HG03442 (cell line): ENCODE measurements around the gene MRPS35.

Experiments used
- ATAC-seq: cut with Tn5 transposase; IDR thresholded peaks from one replicate; pipeline ENCODE4 v1.9.1; 2021; ENCODE audit warnings: mild to moderate bottlenecking, moderate library complexity; ENCODE audit not compliant: unreplicated experiment

MRPS35 gene

DNA sequence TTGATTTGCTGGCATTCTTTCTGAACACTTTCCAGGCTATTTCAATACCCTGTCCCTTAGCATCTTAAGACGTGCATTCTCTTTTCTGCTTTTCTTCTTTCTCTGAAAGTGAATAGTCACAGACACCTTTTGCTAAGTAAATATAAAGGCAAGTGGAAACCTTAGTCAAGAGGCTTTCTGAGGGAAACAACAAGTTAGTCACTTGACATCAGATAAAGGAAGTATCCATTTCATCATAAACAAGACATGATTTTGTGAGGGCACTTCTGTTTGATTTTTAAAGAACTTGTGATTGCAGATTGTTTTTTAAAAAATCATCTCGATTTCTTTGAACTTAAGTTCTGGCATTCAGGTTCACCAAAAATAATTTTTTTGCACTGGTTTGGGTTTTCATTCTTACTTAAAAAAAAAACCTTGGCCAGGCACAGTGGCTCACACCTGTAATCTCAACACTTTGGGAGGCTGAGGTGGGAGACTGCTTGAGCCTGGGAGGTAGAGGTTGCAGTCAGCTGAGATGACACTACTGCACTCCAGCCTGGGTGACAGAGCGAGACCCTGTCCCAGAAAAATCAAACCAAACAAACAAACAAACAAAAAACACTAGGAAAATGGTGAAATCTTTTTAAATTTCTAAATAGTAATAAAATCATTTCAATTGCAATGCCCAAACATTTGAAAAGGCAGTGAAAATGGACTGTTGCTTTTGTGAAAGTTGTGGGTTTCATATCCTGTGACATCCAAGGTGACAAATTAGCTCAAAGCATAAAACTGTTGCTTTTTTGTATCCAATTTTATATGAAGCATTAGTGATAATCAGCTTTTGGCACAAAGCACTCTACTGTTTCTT, 61.1 kb downstream of the MRPS35 start:
- no peak for ATAC-seq

DNA sequence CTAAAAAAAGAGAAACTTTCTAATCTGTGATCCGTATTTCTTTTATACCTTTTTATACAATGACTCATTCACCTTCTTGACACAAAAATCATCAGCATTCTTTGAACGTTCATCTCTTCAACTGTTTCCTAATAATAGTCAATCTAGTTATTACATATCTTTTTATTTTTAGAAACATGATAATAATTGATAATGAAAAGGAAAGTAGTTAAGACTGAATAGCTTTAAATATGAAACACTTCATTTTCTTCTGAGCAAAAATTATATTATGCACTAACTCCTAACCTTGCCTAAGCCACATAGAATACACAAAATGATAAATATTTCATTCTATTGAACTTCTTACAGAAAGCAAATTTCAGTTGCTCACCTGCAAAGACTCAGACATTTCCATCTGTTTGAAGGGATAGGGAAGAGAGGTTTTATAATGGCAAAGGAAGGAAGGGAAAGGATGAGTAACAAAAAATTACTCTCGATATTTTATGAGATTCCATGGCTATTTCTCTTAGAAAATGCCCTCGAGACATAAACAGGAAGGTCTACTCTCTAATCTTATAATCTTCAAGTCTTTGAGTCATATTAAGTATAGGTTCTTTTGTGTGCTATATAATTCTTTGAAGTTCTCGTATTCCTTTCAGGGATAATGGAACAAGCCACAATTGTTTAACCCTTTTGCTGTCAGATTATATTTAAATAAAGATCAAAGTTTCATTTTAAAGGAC, 61.9 kb downstream of the MRPS35 start:
- no peak for ATAC-seq

DNA sequence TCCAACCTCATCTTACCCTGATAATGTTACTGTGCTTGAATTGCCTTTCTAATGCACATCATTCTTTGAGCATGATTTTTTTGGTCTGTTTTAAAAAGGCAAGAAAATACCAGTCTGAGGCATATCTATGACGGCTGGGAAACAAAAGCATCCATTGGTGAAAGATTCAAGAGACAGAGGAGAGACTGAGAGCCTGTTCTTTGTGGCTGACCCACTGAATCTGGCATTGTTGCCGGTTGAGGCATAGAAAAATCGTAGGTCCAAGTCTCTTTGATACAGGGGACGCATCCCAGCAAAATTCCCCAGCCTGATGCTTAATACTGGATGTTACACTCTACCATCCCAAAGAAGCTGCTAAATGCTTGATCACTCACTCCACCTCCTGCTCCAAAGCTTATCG, 66.5 kb downstream of the MRPS35 start:
- no peak for ATAC-seq

DNA sequence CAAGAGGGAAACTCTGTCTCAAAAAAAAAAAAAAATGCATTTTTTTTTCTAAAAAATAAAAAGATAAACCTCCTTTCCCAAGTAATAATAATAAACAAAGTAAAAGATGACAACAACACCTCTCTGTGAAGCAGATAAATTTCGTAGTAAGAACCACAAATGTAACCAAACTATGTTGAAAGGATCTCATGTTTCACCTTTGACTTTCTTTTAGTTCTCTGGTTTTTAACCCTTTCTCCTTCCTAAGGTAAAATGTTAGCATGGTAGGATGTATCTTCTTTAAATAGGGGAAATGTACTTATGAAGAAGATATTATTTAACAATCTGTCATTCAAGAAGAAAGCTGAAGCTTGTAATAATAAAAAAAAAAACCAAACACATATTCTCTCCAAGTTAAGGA, 67.6 kb downstream of the MRPS35 start:
- no peak for ATAC-seq

DNA sequence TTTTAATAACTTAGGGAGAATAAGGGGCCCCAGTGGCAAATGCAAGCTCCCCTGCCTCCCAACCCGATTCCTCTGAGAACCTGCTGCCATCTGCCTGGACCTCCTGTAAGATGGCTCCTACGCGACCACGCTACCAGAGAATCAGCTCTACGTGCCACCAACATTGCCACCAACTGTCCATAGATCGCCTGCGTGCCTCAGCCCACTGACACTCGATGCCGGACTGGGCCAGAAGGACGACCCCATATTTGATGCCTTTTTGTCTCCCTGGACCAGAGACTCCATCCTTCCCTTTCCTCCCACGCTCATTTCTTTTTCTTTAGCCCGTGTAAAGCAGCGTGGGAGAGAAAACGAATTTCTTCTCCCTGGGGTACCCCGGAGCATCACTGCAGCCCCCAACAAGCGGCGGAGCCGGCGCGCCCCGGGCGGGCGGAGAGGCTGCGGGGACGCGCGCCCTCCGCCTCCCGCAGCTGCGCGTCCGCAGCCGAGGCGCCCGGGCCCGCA, 68.8 kb downstream of the MRPS35 start:
- peak; percentile 14 for ATAC-seq

DNA sequence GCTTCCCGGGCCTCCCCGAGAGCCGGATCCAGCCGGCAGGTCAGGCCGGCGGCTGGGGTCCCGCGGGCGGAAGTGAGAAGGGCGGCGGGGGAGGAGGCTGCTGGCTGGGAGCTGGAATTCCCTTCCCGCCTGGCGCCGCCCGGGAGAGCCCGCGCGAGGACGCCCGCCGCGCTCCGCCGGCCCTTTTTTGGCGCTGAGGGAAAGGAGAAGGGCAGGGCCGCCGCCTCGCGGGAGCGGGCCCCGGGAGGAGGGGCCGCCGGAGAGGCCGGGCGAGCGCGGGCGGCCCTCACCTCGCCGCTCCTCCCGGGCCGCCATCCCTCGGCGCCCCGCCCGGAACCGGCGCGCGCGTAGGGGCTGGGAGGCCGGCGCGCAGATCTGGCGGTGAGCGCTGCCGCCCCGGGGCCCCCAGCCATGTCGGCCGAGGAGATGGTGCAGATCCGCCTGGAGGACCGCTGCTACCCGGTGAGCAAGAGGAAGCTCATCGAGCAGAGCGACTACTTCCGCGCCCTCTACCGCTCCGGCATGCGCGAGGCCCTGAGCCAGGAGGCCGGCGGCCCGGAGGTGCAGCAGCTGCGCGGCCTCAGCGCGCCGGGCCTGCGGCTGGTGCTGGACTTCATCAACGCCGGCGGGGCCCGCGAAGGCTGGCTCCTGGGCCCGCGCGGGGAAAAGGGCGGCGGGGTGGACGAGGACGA, 69.4 kb downstream of the MRPS35 start, which contains the start of the genes KLHL42 and MANSC4:
Gene KLHL42, plus strand, starts transcription at position 314 of the 692 bp plus-strand sequence. Its CDS starts 98 bp downstream, at position 412.
Gene MANSC4, minus strand, starts transcription at position 317 of the 692 bp plus-strand sequence. CDS start 8,960 bp downstream, outside the sequence.
- peak; percentile 70 for ATAC-seq

DNA sequence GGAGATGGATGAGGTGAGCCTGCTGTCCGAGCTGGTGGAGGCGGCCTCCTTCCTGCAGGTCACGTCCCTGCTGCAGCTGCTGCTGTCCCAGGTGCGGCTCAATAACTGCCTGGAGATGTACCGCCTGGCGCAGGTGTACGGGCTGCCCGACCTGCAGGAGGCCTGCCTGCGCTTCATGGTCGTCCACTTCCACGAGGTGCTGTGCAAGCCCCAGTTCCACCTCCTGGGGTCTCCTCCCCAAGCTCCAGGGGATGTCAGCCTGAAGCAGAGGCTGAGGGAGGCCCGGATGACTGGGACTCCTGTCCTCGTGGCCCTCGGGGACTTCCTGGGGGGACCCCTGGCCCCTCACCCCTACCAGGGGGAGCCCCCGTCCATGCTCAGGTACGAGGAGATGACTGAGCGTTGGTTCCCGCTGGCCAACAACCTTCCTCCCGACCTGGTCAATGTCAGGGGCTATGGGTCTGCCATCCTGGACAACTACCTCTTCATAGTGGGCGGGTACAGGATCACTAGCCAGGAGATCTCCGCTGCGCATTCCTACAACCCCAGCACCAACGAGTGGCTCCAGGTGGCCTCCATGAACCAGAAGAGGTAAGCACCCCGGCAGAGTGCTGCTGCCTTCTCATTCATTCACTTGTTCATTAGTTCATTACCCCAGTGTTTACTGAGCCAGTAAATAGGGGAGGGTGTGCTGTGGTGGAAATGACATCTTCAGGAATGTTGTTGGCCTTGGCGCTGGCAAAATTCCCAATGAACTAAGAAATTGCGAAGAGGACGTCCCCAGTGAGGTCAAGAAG, 70.2 kb downstream of the MRPS35 start:
- ATAC-seq = peak; percentile 29

DNA sequence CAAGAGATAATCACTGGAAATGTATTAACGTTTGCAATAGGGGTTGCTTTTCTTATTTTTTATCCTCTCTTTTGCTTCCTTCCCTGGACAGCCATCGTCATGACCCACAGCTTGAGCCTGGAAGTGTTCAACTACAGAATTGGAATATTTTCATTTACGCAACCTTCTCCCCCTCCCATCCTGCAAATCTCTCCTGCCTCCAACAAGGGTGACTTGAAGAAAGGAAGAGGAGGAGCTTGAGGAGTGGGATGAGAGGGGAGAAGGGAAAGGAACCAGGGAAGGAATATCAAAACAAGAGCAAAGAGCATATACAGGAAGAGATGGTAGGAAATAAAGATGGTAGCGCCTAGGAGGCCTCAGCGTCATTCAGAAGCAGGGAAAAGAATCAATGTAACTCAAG, 71.0 kb downstream of the MRPS35 start:
- ATAC-seq = no peak

DNA sequence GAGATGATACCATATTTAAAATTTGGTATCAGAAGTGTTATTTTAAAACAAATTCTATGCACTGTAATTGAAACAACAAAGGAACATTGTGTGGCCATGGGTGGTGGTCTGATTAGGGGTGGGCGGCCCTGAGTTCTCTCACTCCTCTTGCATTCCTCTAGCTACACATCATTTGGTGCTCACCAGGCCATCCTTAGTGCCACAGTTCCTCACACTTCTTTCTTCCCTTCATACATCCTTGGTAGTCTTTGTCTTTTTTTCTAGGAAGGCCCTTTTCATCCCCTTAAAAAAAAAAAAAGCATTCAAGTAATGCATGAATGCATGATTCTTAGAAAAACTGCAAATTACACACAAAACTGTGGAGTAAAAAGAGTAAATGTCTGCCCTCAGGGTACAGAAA, 71.8 kb downstream of the MRPS35 start:
- ATAC-seq = no peak

DNA sequence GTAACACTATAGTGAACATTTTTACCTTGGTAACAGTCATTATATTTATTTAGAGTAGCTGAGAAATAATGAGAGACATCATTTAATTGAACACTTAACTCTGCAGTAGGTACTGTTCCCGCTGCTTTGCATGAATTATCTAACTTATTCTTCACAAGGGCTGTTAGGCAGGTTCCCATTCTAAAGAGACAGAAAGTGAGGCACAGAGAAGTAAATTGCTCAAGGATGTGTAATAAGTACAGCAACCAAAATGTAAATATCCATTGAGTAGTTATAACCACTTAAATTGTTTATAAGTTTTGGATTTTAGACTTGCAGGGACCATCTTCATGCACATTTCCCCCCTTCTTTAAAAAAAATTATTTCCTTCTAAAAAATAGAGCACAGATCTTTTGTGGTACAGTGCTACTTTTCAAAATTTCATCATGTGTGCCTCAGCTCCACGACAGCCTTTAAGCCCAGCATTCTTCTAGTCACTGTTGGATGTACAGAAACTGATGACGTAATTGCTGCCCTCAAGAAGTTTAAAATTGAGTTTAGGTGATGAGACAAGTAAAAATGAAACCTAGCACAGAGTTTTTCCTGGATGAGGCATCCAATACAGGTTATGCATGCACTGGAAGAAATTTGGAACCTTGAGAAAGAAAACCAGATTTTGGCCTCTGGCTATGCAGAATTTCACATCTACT, 75.4 kb downstream of the MRPS35 start:
- ATAC-seq = no peak

DNA sequence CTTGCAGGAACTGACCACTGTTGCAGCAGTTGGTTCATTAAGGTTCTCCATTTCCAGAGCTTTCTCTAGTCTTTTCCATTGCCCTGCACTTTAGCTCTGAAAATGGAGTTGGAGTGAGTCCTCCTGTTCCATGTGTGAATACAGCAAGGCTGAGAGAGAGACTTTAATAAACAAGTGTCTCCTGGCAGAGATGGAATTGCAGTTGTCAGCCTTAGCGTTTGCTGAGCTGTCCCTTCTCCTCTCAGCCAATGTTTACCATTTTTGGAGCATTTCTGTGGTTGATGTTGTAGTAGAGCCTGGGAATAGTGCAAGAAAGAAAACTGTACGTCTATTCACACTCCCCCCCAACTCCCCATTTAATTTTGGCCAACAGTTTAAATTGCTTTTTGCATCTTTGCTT, 76.9 kb downstream of the MRPS35 start:
- ATAC-seq = no peak

DNA sequence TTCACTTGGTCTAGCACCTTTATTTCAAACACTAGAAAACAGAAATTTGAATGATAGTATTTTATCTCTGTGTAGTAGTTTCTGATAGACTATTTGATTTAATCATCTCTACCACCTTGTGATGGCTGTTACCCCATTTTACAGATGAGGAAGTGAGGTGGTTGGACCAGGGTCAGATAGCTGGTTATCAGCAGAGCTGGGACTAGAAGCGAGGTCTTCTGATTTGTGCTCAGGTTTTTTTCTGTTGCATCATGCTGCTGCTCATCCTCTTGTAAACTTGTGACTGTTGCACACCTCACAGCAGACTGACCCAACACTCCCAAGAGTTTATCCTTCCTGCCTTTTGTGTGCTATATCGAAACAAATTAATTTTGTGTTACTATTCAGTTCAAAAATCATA, 79.5 kb downstream of the MRPS35 start:
- ATAC-seq = no peak

DNA sequence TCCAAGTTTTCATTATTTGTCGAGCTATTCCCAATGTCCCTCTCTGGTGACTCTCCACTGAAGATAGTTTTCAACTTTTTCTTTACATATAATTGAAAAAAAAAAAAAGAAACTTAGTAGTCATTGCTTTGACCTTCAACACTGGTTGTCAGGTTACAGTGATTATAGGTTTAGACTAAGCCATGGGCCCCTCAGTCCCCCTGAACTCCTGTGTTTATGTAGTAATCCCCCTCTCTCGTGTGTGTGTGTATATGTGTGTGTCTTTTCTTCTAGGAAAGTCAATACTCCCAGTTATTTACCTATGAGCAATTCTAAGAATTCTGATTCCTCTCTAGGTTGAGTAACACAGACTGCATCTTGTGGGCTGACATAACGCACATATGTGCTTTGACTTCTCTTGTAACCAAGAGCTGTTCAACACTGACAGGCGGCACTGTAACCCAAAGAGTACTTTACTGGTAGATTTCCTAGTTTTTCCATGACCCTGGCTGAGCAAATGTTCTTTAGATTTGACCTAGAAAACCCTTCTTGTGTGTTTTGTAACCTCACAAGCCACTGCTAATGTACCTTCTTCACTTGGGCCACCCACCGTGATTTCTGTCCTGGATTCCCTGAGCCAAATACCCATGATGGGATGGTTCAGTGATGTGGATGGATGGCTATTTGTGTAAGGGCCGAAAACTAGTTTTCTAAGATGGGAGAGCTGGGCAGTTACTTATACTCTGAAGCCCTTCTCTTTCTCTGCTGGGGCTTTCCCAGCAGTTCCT, 84.4 kb downstream of the MRPS35 start:
- ATAC-seq = no peak

DNA sequence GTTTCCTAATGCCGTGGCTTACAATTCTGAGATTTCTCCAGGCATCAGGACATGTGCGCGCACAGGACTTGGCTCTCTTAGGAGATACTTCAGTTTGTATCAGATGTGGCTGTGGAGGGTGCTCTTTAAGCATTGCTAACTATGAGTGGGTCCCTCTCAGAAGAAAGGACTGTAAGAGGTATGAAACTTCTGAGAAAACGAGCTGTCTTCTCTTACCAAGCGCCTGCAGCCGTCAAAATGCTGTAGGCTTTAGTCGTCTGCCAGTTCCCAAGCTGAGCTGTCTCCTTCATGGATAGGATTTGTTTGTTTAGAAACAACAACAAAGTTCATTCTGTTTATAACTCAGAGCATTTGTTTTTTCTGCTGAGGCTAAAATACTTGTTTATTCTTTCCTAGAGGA, 85.5 kb downstream of the MRPS35 start:
- ATAC-seq = no peak

DNA sequence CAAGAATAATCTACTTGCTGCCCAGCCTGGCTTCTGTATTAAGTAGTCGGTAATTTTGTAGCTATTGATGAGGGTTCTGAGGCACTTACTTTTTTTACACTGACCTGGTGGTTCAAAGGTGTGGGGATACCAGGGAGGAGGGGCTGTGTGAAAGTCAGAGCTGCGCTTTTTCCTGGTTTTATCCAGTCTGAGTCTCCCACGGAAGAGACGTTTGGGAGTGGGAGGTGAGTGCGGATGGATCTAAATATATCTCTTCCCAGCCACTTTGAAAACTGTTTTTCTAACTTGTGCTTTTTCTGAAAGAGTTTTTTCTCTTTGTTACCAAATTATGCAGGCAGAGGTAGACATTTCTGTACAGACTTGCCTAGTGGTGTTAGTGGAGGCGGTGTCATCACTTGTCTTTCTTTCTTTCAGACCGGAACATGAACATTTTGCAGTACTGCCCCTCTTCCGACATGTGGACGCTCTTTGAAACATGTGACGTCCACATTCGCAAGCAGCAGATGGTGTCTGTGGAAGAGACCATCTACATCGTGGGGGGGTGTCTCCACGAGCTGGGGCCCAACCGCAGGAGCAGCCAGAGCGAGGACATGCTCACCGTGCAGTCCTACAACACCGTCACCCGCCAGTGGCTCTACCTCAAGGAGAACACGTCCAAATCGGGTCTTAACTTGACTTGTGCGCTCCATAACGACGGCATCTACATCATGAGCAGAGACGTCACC, 86.8 kb downstream of the MRPS35 start:
- no peak for ATAC-seq

DNA sequence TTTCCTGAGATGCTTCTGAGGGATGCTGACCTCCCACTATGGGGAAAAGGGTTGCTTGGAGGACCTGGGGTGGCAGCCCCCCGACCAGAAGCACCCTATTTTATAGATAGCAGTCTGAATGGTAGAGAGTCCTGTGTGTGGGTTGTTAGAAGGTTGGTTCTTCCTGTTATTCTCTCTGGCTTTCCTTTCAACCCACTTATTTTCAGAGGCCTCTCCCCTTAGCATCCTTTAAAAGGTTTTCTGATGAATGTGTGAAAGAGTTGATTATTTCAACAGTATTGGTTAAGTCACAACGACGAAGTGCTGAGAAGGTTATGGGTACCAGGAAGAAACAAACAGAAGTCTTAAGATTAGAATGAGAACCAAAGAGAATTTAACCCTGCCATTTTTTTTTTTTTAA, 90.2 kb downstream of the MRPS35 start:
- no peak for ATAC-seq

DNA sequence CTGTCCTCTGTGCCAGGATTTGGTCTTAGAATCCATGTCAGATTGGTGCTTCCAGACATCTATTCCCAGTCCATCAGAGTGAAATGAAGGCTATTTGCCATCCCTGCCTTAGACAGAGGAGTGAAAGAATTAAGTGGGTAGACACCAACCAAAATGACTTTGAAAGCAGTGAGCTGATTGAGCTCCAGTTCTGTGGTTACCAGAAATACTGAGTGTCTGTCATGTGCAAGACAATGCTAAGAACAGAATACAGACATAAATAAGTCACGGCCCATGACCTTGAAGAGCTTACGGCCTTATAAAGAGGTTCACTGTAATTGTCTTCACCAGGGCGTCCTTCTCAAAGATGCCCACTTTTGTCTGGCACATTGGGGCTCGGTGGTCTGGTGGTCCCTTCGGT, 91.0 kb downstream of the MRPS35 start:
- no peak for ATAC-seq

DNA sequence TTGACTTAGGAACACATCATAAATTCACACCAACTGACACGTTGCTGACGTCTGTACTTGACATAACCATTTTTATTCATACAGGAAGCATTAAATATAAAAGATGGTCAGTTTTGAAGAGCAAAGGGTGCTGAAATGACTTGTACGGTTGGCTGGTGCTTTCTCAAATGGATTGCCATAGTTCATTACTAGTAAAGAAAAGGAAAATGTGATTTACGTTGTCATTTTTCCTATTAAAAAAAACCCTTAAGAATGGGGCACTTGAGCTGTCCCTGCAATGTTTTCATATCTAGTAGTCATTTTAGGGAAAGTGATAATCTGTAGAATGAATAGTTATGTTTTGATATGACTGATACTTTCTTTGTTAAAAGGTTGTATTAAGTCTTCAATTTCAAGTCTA, 91.9 kb downstream of the MRPS35 start:
- no peak for ATAC-seq

DNA sequence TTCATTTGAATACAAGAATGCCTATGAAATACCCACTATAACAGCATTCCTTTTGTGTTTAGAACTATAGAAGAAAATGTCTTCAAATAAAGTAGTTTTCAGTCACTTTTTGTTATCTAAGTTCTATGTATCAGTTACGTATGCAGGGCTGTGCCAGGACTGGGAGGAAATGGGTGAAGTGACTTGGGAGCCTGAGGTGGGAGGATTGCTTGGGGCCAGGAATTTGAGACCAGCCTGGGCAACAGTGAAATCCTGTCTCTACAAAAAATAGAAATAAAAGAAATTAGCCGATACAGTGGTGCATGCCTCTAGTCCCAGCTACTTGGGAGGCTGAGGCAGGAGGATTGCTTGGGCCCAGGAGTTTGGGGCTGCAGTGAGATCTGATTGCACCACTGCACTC, 92.3 kb downstream of the MRPS35 start:
- ATAC-seq = no peak
